ENCODE results near the gene UBL5. TPM values are rescaled to one million over a fixed set of nuclear protein-coding genes. Genes with fewer than 3 reads are reported as not detected.

The UBL5 gene
- total RNA-seq, 1 experiment from 2014 or later: 302 TPM

- Mint-ChIP-seq H3K4me1 (ENCODE audit: insufficient read depth, unreplicated experiment) (peaks cover 6% of the 10 kb centered on the region), H3K4me3 (ENCODE audit: unreplicated experiment) (no peak overlapping the region), H3K36me3 (ENCODE audit: insufficient read depth, unreplicated experiment) (no peaks in the 10 kb centered on the region), H3K27ac (ENCODE audit: low read depth, unreplicated experiment) (peak overlapping the region; percentile 59), H3K9me3 (ENCODE audit: unreplicated experiment) (no peaks in the 10 kb centered on the region), H3K27me3 (ENCODE audit: insufficient read depth, unreplicated experiment) (no peaks in the 10 kb centered on the region)
- POLR2A ChIA-PET: interaction anchor here (0.7 to 1.5 kb wide), 6 partner anchors 14 to 212 kb away, joined by 3 to 12 read pairs (median 4); partner anchors contain the start of genes ZNF121 and ZNF846
- TF ChIP-seq, protein P1, sequence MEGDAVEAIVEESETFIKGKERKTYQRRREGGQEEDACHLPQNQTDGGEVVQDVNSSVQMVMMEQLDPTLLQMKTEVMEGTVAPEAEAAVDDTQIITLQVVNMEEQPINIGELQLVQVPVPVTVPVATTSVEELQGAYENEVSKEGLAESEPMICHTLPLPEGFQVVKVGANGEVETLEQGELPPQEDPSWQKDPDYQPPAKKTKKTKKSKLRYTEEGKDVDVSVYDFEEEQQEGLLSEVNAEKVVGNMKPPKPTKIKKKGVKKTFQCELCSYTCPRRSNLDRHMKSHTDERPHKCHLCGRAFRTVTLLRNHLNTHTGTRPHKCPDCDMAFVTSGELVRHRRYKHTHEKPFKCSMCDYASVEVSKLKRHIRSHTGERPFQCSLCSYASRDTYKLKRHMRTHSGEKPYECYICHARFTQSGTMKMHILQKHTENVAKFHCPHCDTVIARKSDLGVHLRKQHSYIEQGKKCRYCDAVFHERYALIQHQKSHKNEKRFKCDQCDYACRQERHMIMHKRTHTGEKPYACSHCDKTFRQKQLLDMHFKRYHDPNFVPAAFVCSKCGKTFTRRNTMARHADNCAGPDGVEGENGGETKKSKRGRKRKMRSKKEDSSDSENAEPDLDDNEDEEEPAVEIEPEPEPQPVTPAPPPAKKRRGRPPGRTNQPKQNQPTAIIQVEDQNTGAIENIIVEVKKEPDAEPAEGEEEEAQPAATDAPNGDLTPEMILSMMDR (IDR thresholded peaks at IDR 0.05; ENCODE audit: unreplicated experiment): peak; percentile 67
- intact Hi-C loops (cut with micrococcal nuclease): loop anchor here (1.0 to 10.0 kb wide), 6 partner anchors 171 to 660 kb away; partner anchors contain the start of genes ZNF266 and ZNF317
- CTCF ChIA-PET: interaction anchor here (0.6 to 3.0 kb wide), 26 partner anchors 10 to 1189 kb away, joined by 3 to 31 read pairs (median 3); partner anchors contain the start of gene FBXL12
- peak; percentile 94 for DNase-seq (ENCODE audit: unreplicated experiment)
- no TSS peak for BruUV-seq (replicated peaks)
Observed at GRCh38 chr19:9796113-9796773, 31.5 kb upstream of the UBL5 start.

GRCh38 chr19:9797871-9798270 lies 29.8 kb upstream of the UBL5 start:
- CTCF ChIA-PET: interaction anchor here (0.8 to 3.0 kb wide), 9 partner anchors 7 to 662 kb away, joined by 3 to 22 read pairs (median 4); no protein-coding TSS in a partner anchor
- intact Hi-C loops (cut with micrococcal nuclease): loop anchor here (10.0 kb wide), 1 partner anchor 363 kb away; the partner anchor contains the start of gene ZNF266
- no peak for DNase-seq (ENCODE audit: unreplicated experiment)
- POLR2A ChIA-PET: interaction anchor here (0.6 to 1.3 kb wide), 3 partner anchors 21 to 1353 kb away, joined by 3 to 6 read pairs (median 4); partner anchors contain the start of genes FBXL12, HNRNPM and ZNF121
- H3K4me1 Mint-ChIP-seq (ENCODE audit: insufficient read depth, unreplicated experiment): peaks cover 6% of the 10 kb centered on the region
- H3K4me3 Mint-ChIP-seq (ENCODE audit: unreplicated experiment): no peak overlapping the region
- H3K27ac Mint-ChIP-seq (ENCODE audit: low read depth, unreplicated experiment): no peak overlapping the region
- no peaks in the 10 kb centered on the region for H3K36me3 Mint-ChIP-seq (ENCODE audit: insufficient read depth, unreplicated experiment)
- no peaks in the 10 kb centered on the region for H3K27me3 Mint-ChIP-seq (ENCODE audit: insufficient read depth, unreplicated experiment)
- H3K9me3 Mint-ChIP-seq (ENCODE audit: unreplicated experiment): no peaks in the 10 kb centered on the region
- TF ChIP-seq, protein P1 (IDR thresholded peaks at IDR 0.05; ENCODE audit: unreplicated experiment): no peak
- no TSS peak for BruUV-seq (replicated peaks)

DNA sequence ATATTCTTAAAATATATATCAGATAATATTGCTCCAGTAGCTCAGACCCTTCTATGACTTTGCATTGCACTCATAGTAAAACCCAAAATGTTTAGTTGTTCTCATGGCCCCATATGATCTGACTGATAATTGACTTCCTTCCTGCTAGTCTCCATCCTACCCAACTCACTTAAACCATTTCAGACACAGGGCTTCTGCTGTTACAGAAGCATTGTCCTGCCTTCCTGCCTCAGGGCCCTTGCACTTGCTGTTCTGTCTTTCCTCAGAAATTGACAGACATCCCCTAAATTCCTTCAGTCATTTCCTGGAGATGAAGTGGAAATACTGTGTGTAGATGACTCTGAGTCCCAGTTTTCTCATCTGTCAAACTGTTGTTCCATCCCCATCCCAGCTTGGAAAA lies 28.6 kb upstream of the UBL5 start:
- Mint-ChIP-seq H3K4me3 (ENCODE audit: unreplicated experiment) (no peak overlapping the region), H3K4me1 (ENCODE audit: insufficient read depth, unreplicated experiment) (peaks cover 6% of the 10 kb centered on the region), H3K27ac (ENCODE audit: low read depth, unreplicated experiment) (no peak overlapping the region), H3K9me3 (ENCODE audit: unreplicated experiment) (no peaks in the 10 kb centered on the region), H3K36me3 (ENCODE audit: insufficient read depth, unreplicated experiment) (peaks cover 7% of the 10 kb centered on the region), H3K27me3 (ENCODE audit: insufficient read depth, unreplicated experiment) (no peaks in the 10 kb centered on the region)
- TF ChIP-seq, protein P1 (IDR thresholded peaks at IDR 0.05; ENCODE audit: unreplicated experiment): no peak
- no TSS peak for BruUV-seq (replicated peaks)
- no peak for DNase-seq (ENCODE audit: unreplicated experiment)
- ChIA-PET POLR2A (no interaction called here), CTCF (interaction anchor here (0.5 to 3.0 kb wide), 10 partner anchors 11 to 713 kb away, joined by 3 to 22 read pairs (median 4); no protein-coding TSS in a partner anchor)
- intact Hi-C loops (cut with micrococcal nuclease): loop anchor here (10.0 kb wide), 1 partner anchor 364 kb away; the partner anchor contains the start of gene ZNF266

DNA sequence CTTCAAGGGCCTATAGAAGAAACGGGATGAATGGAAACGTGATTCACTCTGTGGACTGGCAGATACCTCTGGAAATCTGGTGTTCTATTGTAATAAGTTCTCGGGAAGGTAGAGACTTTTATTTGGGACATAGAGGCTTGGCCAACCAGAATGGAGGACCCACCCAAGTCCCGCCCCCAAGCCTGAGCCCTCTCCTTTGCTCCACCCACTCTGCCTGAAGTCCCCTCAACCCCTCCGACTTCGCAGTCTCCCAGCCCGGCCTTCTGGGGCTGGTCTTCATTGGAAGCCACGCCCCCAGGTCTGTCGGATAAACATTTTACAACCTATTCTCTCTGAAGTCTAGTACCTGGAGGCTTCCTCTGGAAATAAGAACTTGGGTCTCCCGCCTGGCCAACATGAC lies 25.7 kb upstream of the UBL5 start:
- TF ChIP-seq, protein P1 (IDR thresholded peaks at IDR 0.05; ENCODE audit: unreplicated experiment): no peak
- Mint-ChIP-seq H3K9me3 (ENCODE audit: unreplicated experiment) (no peaks in the 10 kb centered on the region), H3K4me3 (ENCODE audit: unreplicated experiment) (no peak overlapping the region), H3K4me1 (ENCODE audit: insufficient read depth, unreplicated experiment) (no peaks in the 10 kb centered on the region), H3K27ac (ENCODE audit: low read depth, unreplicated experiment) (no peak overlapping the region), H3K27me3 (ENCODE audit: insufficient read depth, unreplicated experiment) (no peaks in the 10 kb centered on the region), H3K36me3 (ENCODE audit: insufficient read depth, unreplicated experiment) (peaks cover 11% of the 10 kb centered on the region)
- DNase-seq (ENCODE audit: unreplicated experiment): no peak
- no TSS peak for BruUV-seq (replicated peaks)
- ChIA-PET CTCF (interaction anchor here (0.6 kb wide), 1 partner anchor 95 kb away, joined by 4 read pairs; no protein-coding TSS in a partner anchor), POLR2A (no interaction called here)
- intact Hi-C loops (cut with micrococcal nuclease): no loop called here

Data from MCF 10A (cell line).